ENCODE data around the gene ZNRF3. TPM values are rescaled to one million over a fixed set of nuclear protein-coding genes. Genes with fewer than 3 reads are reported as not detected.
"Not testable (repeated sequence)": the region's sequence is repeated elsewhere in the genome, so short reads cannot be mapped to it uniquely, and the experiment has no call there.

ZNRF3 gene
- total RNA-seq, 1 experiment from 2014 or later, result 5.5 TPM

DNA sequence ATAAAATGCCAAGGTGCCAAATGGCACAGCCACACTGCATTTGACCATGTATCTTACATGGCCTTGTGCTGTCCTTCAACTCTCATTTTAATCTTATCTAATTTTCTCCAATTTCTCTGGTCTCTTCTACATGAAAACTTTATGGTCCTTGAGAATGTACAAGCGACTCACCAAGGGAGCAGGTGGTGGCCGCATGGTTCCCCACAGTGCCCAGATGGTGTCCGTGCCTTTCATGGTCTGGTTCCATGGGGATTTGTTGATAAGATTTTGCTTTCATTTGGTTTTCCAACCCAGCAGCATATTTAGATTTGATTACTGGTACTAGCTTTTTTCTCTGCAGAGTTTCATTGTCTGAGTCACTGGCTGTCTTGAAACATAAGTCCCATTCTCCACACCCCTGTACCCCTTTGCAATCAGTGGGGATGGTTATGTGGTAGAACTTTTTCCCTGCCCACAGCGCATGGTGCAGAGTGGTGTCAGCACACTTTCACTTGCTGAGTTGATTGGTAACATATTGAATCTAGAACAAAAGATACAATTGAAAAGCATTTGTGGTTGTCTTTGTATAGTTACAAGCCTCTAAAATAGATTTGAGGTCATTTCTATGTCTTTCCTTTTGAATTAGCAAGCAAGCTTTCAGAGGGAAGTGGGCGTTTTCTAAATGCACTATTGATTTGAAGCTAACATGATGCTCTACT, 24.1 kb downstream of the ZNRF3 start:
- no peak for DNase-seq (ENCODE audit: low read depth)

- not testable (repeated sequence) for DNase-seq (ENCODE audit: low read depth)
These were observed 25.4 kb downstream of the ZNRF3 start for GRCh38 chr22:28908810-28909209.

DNA sequence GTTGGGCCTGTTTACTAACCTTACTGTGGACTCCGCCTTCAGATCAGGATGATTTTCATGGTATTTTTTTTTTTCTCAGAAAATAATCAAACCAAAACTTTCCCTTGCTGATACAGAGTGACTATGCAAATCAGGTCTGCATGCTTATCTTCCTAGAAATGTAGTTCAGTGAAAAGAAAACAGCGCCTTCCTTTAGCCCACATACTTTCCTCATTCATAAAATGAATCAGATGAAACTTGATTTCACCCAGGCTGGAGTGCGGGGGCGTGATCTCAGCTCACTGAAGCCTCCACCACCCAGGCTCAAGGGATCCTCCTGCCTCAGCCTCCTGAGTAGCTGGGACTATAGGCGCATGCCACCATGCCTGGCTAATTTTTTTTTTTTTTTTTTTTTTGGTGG, 26.0 kb downstream of the ZNRF3 start:
- DNase-seq (ENCODE audit: low read depth), result no peak

- DNase-seq (ENCODE audit: low read depth), result no peak
These were observed 27.4 kb downstream of the ZNRF3 start for GRCh38 chr22:28910569-28911303.

DNA sequence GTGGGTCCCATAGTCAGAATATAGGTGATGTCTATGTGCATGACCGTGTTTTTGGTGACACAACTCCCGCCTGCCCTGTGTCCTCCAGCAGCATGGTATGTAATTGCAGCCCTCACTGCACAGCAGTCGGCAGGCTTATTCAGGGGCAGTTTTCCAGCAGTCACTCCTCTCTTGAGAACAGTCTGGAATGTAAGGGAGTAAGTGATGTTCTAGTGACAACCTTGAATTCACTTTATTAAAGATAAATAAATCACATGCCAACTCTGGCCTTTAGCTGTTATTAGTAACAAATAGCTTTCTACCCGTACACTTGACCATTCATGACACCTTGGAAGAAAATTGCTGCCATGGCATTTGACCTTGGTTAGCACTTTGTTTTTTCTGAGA, 27.9 kb downstream of the ZNRF3 start:
- DNase-seq (ENCODE audit: low read depth), result no peak

GRCh38 chr22:28911777-28912669, 28.7 kb downstream of the ZNRF3 start:
- no peak for DNase-seq (ENCODE audit: low read depth)

GRCh38 chr22:28914201-28914600, 30.8 kb downstream of the ZNRF3 start:
- DNase-seq (ENCODE audit: low read depth), result no peak

DNA sequence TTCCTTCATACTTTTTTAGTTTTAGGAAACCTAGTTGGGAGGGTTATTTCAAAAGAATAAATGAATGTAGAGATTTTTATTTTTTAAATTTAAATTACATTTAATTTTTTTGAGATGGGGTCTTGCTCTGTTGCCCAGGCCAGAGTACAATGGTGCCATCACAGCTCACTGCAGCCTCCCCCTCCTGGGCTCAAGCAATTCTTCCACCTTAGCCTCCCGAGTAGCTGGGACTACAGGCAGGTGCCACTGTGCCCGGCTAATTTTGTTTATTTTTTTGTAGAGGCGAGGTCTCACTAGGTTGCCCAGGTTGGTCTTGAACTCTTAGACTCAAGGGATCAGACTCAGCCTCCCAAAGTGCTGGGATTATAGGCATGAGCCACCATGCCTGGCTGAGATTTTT, 32.6 kb downstream of the ZNRF3 start:
- no peak for DNase-seq (ENCODE audit: low read depth)

DNA sequence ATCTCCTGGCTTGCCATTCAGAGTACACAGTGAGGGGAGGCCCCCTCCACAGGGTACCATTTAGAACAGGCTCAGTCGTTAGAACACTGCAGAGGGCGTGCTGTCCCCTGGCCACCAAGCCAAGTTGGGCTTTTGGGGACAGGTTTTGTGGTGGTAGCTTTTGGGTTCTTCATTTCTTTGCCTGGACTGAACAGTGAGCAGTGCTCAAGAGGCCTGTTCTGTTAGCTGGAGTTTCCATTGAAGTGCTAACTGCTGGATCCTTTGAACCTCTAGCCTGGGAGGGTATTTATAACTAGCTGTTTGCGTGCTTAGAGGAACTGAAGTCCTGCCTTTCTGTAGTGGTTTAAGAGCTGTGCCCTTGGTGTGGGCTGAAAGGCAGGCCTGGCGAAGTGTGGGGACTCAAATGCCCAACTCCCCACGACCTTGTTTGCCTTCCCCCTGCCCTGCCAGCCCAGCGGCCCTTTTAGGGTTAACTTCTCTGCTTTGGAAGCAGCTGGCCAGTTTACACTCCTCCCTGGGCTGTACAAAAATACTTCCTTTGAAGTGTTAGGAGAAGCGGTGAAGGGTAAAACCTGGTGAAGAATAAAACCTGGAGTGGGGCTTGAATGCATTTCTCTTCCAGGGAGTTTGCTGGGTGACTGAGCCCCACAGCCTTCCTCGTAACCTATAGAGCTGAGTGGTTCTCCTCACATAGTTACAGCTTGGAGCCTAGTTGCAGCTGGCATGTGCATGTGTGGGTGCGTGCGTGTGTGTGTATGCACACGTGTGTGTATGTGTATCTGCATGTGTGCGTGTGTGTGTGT, 34.6 kb downstream of the ZNRF3 start:
- DNase-seq (ENCODE audit: low read depth), result no peak

DNA sequence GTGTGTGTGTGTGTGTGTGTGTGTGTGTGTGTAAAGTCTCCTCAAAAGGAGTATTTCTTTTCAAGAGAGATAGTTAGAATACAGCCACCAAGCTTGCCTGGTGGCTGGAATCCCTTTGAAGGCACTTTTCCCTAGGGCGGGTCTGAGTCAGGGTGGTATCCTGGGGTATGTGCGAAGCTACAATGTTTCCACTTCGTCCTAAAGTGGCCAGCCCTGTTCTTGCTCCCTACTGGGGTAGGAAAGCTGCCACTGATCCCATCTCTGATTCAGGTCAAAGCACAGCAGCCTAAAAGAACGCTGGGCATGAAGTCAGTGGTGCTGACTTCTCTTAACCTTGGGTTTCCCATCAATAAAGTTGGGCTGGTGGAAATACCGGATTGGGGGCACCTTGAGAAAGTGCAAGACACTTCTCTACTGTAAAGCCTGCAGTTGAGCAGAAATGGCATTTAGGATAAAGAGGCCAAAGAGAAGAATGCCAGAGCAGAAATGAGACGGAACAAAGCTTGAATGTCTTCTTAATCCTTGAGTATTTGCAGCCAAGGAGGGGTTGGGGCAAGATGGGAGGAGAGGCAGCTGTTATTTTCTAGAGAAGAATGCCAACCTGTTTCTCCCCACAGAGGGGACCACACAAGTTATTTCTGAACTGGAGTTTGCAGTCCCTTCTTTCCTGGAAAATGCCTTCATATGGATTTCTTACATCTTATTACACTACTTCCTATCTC, 35.3 kb downstream of the ZNRF3 start:
- no peak for DNase-seq (ENCODE audit: low read depth)

GRCh38 chr22:28920757-28921584, 37.6 kb downstream of the ZNRF3 start:
- DNase-seq (ENCODE audit: low read depth), result no peak

DNA sequence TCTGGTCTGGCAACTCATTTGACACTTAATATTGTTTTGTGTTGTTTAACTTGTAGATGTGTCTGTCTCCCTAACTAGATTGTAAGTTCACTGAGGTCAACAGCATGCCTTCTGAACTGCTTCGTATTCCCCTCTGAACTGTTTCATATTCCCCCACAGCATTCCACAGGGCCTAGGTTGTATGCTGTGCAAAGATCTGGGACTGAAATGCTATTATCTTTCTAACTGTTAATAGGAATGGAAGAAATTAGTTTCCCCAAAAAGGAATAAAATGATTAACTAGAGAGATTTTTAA, 38.2 kb downstream of the ZNRF3 start:
- no peak for DNase-seq (ENCODE audit: low read depth)

- no peak for DNase-seq (ENCODE audit: low read depth)
These were observed 39.3 kb downstream of the ZNRF3 start for GRCh38 chr22:28922540-28923244.

- DNase-seq (ENCODE audit: low read depth), result no peak
These were observed 40.7 kb downstream of the ZNRF3 start for GRCh38 chr22:28923826-28924732.

DNA sequence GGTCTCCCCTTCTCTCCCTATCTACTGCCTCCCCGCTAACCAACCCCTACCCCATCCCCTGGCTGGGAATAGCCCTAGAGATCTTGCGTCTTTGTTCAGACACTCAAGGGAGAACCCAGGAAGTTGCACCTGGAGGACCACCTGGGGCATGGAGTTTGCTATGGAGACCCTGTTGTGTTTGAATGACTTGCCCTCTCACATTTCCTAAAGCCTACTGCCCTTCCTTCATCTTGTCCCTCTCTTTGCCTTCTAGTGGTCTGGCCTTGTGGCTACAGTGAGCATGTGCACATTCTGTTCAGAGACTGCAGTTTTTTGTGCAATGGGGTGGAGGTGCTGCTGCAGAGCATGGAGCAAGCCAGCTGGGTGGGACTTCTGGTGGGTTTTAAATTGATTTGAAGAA, 42.5 kb downstream of the ZNRF3 start:
- no peak for DNase-seq (ENCODE audit: low read depth)

DNA sequence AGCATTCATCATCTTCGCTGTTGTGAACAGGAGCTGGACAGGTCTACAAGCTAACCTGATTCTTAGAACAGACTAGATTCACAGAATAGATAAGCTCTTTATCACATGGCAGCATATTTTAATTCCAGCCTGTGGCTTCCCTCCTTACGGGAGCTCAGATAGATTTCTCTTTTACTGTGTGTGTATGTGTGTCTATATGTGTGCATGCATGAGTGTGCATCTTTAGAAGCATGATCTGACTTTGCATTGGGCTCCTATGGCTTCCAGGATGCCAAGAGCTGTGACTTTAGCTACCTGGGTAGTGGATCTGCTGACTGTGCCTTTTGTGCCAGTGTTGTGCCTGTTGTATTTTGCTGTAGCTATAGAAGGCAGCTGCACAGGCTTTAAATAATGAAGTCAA, 44.3 kb downstream of the ZNRF3 start:
- no peak for DNase-seq (ENCODE audit: low read depth)

- DNase-seq (ENCODE audit: low read depth), result no peak
These were observed 45.8 kb downstream of the ZNRF3 start for GRCh38 chr22:28929197-28929596.

DNA sequence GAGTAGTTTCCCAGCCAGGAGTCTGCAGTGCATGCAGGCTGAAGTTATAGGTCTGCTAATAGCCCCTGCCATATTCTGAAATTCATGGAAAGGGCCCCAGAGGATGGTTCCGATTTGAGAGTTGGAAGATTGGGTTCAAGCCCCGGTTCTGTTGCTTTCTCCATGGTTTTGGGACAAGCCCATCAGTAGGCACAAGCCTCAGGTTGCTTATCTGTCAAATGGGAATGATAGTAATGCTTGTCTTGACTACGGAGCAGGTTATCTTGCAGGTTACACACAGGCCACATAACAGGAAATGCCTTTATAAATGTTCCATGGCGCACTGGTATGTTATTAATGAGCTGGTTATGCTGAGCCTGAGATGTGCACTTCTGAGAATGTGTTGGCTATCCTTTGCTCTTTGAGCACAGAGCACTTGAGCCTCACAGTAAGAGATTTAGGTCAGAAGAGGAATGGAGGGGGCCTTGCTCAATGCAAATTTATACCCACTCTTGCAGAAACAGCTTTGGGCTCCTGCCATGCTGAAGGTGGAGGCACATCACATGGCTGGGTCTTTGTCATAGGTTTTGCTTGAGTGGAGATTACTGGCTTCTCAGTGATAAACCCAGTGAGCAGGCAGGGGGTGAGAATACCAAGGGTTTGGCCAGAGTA, 47.1 kb downstream of the ZNRF3 start:
- DNase-seq (ENCODE audit: low read depth), result peak; percentile 37
